WERI-Rb-1 (cell line): ENCODE data around the gene LSM14B.

Source experiments
- DNase-seq: peaks from one replicate; pipeline ENCODE4 v3.0.0-alpha.2; 2020
- H3K27ac ChIP-seq: fragments of 250-450 bp; sonication (Bioruptor Pico); 2 replicates; pipeline ENCODE4 v1.5.1; 2020; ENCODE audit warnings: mild to moderate bottlenecking, moderate library complexity
- H3K27me3 ChIP-seq: fragments of 250-450 bp; sonication (Bioruptor Pico); 2 replicates; pipeline ENCODE4 v1.5.1; 2021; ENCODE audit warnings: mild to moderate bottlenecking, low read depth, moderate library complexity; ENCODE audit not compliant: insufficient read depth, severe bottlenecking
- H3K36me3 ChIP-seq: fragments of 250-450 bp; sonication (Bioruptor Pico); 2 replicates; pipeline ENCODE4 v1.5.1; 2020; ENCODE audit warnings: mild to moderate bottlenecking, moderate library complexity
- H3K4me3 ChIP-seq: 2 replicates; pipeline ENCODE4 v1.5.1; 2011; ENCODE audit warnings: low read depth, mild to moderate bottlenecking, control low read depth, low read length
- H3K9me3 ChIP-seq: fragments of 250-450 bp; sonication (Bioruptor Pico); 2 replicates; pipeline ENCODE4 v1.5.1; 2021; ENCODE audit warnings: mild to moderate bottlenecking, moderate library complexity; ENCODE audit not compliant: severe bottlenecking
- CTCF ChIP-seq: IDR thresholded peaks from 2 replicates; pipeline ENCODE4 v1.5.1; 2011; ENCODE audit warnings: low read depth, mild to moderate bottlenecking, control low read depth, inconsistent platforms, low read length

The LSM14B gene

GRCh38 chr20:62116558-62117361 lies 5.5 kb upstream of the LSM14B start:
- no peak overlapping the region for H3K27ac ChIP-seq
- no peaks in the 10 kb centered on the region for H3K27me3 ChIP-seq
- H3K4me3 ChIP-seq: no peak overlapping the region
- H3K9me3 ChIP-seq: peaks cover 10% of the 10 kb centered on the region
- no peak for TF ChIP-seq CTCF
- no peaks in the 10 kb centered on the region for H3K36me3 ChIP-seq
- DNase-seq: no peak

- peaks cover 7% of the 10 kb centered on the region for H3K9me3 ChIP-seq
- no peaks in the 10 kb centered on the region for H3K36me3 ChIP-seq
- DNase-seq: no peak
- H3K27ac ChIP-seq: no peak overlapping the region
- no peaks in the 10 kb centered on the region for H3K27me3 ChIP-seq
- H3K4me3 ChIP-seq: no peak overlapping the region
- TF ChIP-seq CTCF: no peak
These were observed 5.0 kb upstream of the LSM14B start for GRCh38 chr20:62117362-62117646.

GRCh38 chr20:62117658-62118057 lies 4.6 kb upstream of the LSM14B start:
- Histone ChIP-seq H3K9me3 (peaks cover 3% of the 10 kb centered on the region), H3K27me3 (no peaks in the 10 kb centered on the region), H3K36me3 (no peaks in the 10 kb centered on the region), H3K27ac (no peak overlapping the region), H3K4me3 (no peak overlapping the region)
- TF ChIP-seq CTCF: no peak
- DNase-seq: no peak

- Histone ChIP-seq H3K9me3 (no peaks in the 10 kb centered on the region), H3K27ac (no peak overlapping the region), H3K27me3 (no peaks in the 10 kb centered on the region), H3K4me3 (no peak overlapping the region), H3K36me3 (peaks cover 1% of the 10 kb centered on the region)
- no peak for TF ChIP-seq CTCF
- DNase-seq: no peak
These were observed 3.9 kb upstream of the LSM14B start for GRCh38 chr20:62118113-62119043.

GRCh38 chr20:62119115-62119514 lies 3.2 kb upstream of the LSM14B start:
- Histone ChIP-seq H3K4me3 (no peak overlapping the region), H3K27ac (no peak overlapping the region), H3K9me3 (no peaks in the 10 kb centered on the region), H3K27me3 (no peaks in the 10 kb centered on the region), H3K36me3 (peaks cover 9% of the 10 kb centered on the region)
- no peak for TF ChIP-seq CTCF
- no peak for DNase-seq
